ENCODE measurements around the gene SECISBP2. TPM values are rescaled to one million over a fixed set of nuclear protein-coding genes. Genes with fewer than 3 reads are reported as not detected.
"Not testable (repeated sequence)": the region's sequence is repeated elsewhere in the genome, so short reads cannot be mapped to it uniquely, and the experiment has no call there.

SECISBP2 gene
- total RNA-seq, 2 experiments from 2014 or later = 56.4 to 59.4 TPM

- POLR2A ChIA-PET = no interaction called here
- Mint-ChIP-seq H3K27me3 (peaks cover 12% of the 10 kb centered on the region), H3K27ac (no peak overlapping the region), H3K36me3 (no peaks in the 10 kb centered on the region), H3K9me3 (peaks cover 1% of the 10 kb centered on the region), H3K4me1 (no peaks in the 10 kb centered on the region), H3K4me3 (no peak overlapping the region)
- ATAC-seq (ENCODE audit: low read depth) (no peak), DNase-seq (no peak)
These were observed 25.3 kb upstream of the SECISBP2 start for GRCh38 chr9:89293014-89293413.

GRCh38 chr9:89295400-89295799 is 22.9 kb upstream of the SECISBP2 start:
- Mint-ChIP-seq H3K27me3 (peaks cover 12% of the 10 kb centered on the region), H3K4me3 (no peak overlapping the region), H3K27ac (no peak overlapping the region), H3K4me1 (no peaks in the 10 kb centered on the region), H3K36me3 (no peaks in the 10 kb centered on the region), H3K9me3 (peaks cover 1% of the 10 kb centered on the region)
- POLR2A ChIA-PET = no interaction called here
- ATAC-seq (ENCODE audit: low read depth) (no peak), DNase-seq (no peak)

GRCh38 chr9:89301996-89302395 is 16.3 kb upstream of the SECISBP2 start:
- H3K9me3 Mint-ChIP-seq; DNase-seq; H3K36me3 Mint-ChIP-seq; H3K27ac Mint-ChIP-seq; H3K4me1 Mint-ChIP-seq; H3K27me3 Mint-ChIP-seq; H3K4me3 Mint-ChIP-seq; POLR2A ChIA-PET; ATAC-seq (ENCODE audit: low read depth): not testable (repeated sequence)

- H3K4me1 Mint-ChIP-seq = peaks cover 3% of the 10 kb centered on the region
- POLR2A ChIA-PET = no interaction called here
These were observed 14.1 kb upstream of the SECISBP2 start for GRCh38 chr9:89304020-89304833.

GRCh38 chr9:89304834-89305188 is 13.5 kb upstream of the SECISBP2 start:
- POLR2A ChIA-PET = no interaction called here
- Mint-ChIP-seq H3K9me3 (no peaks in the 10 kb centered on the region), H3K4me1 (peaks cover 8% of the 10 kb centered on the region), H3K27me3 (no peaks in the 10 kb centered on the region), H3K27ac (no peak overlapping the region), H3K36me3 (peaks cover 4% of the 10 kb centered on the region), H3K4me3 (no peak overlapping the region)
- no peak for DNase-seq
- no peak for ATAC-seq (ENCODE audit: low read depth)

More at GRCh38 chr9:89304020-89304833, 14.1 kb upstream of the SECISBP2 start:
- peaks cover 4% of the 10 kb centered on the region for H3K36me3 Mint-ChIP-seq
- no peaks in the 10 kb centered on the region for H3K9me3 Mint-ChIP-seq
- ATAC-seq (ENCODE audit: low read depth) (no peak), DNase-seq (no peak)
- no peak overlapping the region for H3K27ac Mint-ChIP-seq
- H3K4me3 Mint-ChIP-seq = no peak overlapping the region
- H3K27me3 Mint-ChIP-seq = no peaks in the 10 kb centered on the region

- DNase-seq (no peak), ATAC-seq (ENCODE audit: low read depth) (no peak)
- POLR2A ChIA-PET = no interaction called here
- no peak overlapping the region for H3K4me3 Mint-ChIP-seq
- no peaks in the 10 kb centered on the region for H3K9me3 Mint-ChIP-seq
- H3K4me1 Mint-ChIP-seq = peaks cover 11% of the 10 kb centered on the region
- peaks cover 4% of the 10 kb centered on the region for H3K36me3 Mint-ChIP-seq
- no peak overlapping the region for H3K27ac Mint-ChIP-seq
- H3K27me3 Mint-ChIP-seq = no peaks in the 10 kb centered on the region
These were observed 12.4 kb upstream of the SECISBP2 start for GRCh38 chr9:89305868-89306267.

DNA sequence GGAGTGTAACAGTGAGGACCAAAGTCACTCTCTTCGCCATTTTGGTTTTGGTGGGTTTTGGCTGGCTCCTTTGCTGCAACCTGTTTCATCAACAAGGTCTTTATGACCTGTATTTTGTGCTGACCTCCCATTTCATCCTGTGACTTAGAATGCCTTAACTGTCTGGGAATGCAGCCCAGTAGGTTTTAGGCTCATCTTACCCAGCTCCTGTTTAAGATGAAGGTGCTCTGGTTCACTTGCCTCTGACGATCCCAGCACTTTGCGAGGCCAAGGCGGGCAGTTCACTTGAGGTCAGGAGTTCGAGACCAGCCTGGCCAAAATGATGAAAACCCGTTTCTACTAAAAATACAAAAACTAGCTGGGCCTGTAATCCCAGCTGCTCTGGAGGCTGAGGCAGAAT is 9.1 kb upstream of the SECISBP2 start:
- Mint-ChIP-seq H3K27ac (peak overlapping the region; percentile 99), H3K27me3 (no peaks in the 10 kb centered on the region), H3K4me1 (peaks cover 21% of the 10 kb centered on the region), H3K4me3 (peak overlapping the region; percentile 93), H3K9me3 (no peaks in the 10 kb centered on the region), H3K36me3 (peaks cover 14% of the 10 kb centered on the region)
- POLR2A ChIA-PET = no interaction called here
- DNase-seq = no peak
- ATAC-seq (ENCODE audit: low read depth) = no peak

DNA sequence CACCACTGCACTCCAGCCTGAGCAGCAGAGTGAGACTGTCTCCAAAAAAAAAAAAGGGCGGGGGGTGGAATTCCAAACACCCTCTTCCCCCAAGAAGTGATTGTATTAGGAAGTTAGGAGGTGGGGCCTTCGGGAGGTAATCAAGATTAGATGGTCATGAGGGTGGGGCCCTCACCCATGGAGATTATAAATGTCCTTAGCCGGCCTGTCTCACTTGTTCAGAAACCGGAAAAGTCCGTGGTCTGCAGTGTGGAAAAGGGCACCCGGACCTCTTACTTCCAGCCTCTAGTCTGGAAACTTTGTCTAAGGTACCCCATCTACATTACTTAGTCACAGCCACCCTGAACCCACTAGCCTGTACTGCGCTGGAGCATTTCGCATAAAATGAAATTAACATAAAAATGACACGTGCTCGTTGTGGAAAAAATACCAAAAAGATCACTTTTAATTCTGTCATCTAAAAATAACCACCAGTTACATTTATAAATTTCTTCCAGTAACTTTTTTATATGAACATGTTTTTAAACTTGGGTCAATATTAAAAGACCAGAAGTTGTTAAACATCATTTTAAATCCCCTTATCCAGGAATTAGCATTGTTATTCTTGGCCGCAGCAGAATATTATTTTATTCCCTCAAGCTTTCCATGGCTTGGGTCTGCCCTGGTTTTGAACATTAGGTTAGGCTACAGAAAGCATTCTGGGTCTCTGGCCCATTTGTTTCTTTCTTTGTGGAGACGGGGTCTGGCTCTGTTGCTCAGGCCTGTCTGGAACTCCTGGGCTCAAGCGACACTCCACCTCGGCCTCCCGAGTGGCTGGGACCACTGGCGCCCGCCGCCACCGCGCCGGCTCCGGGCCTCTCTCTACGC is 8.5 kb upstream of the SECISBP2 start:
- POLR2A ChIA-PET = interaction anchor here (0.6 to 1.5 kb wide), 8 partner anchors 9 to 1006 kb away, joined by 3 to 11 read pairs (median 4); partner anchors contain the start of gene SECISBP2
- DNase-seq = no peak
- no peaks in the 10 kb centered on the region for H3K27me3 Mint-ChIP-seq
- peak overlapping the region; percentile 93 for H3K4me3 Mint-ChIP-seq
- H3K36me3 Mint-ChIP-seq = peaks cover 18% of the 10 kb centered on the region
- no peaks in the 10 kb centered on the region for H3K9me3 Mint-ChIP-seq
- peaks cover 27% of the 10 kb centered on the region for H3K4me1 Mint-ChIP-seq
- no peak for ATAC-seq (ENCODE audit: low read depth)
- H3K27ac Mint-ChIP-seq = peak overlapping the region; percentile 99

DNA sequence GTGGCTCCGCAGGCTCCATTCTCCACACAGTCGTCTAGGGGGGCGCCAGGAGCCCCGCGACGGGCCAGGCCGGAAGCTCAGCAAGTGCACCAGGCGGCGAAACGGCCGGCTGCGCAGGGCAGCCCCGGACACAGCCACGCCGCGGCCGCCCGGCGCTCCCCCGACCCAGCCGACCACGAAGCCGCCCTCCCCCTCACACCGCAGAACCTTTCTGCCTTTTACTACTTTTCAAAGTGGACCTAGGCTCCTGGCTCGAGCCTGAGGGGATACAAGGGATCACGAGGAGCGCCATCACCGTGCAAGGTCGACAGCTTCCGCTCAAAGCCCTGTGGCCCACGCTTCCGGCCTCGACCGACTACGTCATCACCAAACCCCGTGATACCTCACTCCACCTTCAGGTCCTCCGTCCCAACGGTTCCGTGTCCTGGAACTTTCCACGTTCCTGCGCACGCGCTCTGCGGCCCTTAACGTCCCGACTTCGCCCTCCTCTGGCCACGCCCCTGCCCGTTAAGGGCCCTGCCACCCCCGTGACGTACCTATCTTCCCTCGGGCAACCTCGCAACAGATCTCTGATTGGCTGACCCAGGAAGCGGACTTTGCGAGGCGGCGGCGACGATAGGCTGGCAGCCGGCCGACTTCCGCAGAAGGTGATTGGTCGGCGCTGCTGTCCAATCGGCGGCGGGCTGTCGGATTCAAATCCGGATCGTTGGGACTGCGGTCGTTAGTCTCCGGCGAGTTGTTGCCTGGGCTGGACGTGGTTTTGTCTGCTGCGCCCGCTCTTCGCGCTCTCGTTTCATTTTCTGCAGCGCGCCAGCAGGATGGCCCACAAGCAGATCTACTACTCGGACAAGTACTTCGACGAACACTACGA is 7.6 kb upstream of the SECISBP2 start, which contains the start of gene CKS2:
CKS2 (plus strand) TSS at position 721 of the 871 bp plus-strand sequence; CDS start at position 819, 98 bp downstream.
- Mint-ChIP-seq H3K27ac (peak within 1 kb of the TSS; percentile 99), H3K36me3 (peaks cover 20% of the 10 kb centered on the region), H3K4me1 (peaks cover 31% of the 10 kb centered on the region), H3K27me3 (no peaks in the 10 kb centered on the region), H3K4me3 (peak within 1 kb of the TSS; percentile 93), H3K9me3 (no peaks in the 10 kb centered on the region)
- peak; percentile 87 for ATAC-seq (ENCODE audit: low read depth)
- POLR2A ChIA-PET = interaction anchor here (1.0 to 1.5 kb wide), 7 partner anchors 9 to 926 kb away, joined by 3 to 11 read pairs (median 5); partner anchors contain the start of gene SECISBP2
- peak; percentile 99 for DNase-seq

- no peak for DNase-seq
- peaks cover 37% of the 10 kb centered on the region for H3K4me1 Mint-ChIP-seq
- POLR2A ChIA-PET = interaction anchor here (0.7 to 1.6 kb wide), 3 partner anchors 8 to 185 kb away, joined by 3 to 4 read pairs (median 4); no protein-coding TSS in a partner anchor
These were observed 6.7 kb upstream of the SECISBP2 start for GRCh38 chr9:89311346-89312221.

GRCh38 chr9:89312222-89312571 is 6.1 kb upstream of the SECISBP2 start:
- peaks cover 40% of the 10 kb centered on the region for H3K4me1 Mint-ChIP-seq
- ATAC-seq (ENCODE audit: low read depth) = no peak
- no peaks in the 10 kb centered on the region for H3K27me3 Mint-ChIP-seq
- H3K9me3 Mint-ChIP-seq = no peaks in the 10 kb centered on the region
- DNase-seq = no peak
- peaks cover 29% of the 10 kb centered on the region for H3K36me3 Mint-ChIP-seq
- peak overlapping the region; percentile 99 for H3K27ac Mint-ChIP-seq
- POLR2A ChIA-PET = interaction anchor here (0.7 to 1.6 kb wide), 3 partner anchors 8 to 185 kb away, joined by 3 to 4 read pairs (median 4); no protein-coding TSS in a partner anchor
- H3K4me3 Mint-ChIP-seq = peak overlapping the region; percentile 93

More at GRCh38 chr9:89311346-89312221, 6.7 kb upstream of the SECISBP2 start:
- peak overlapping the region; percentile 99 for H3K27ac Mint-ChIP-seq
- no peaks in the 10 kb centered on the region for H3K27me3 Mint-ChIP-seq
- H3K36me3 Mint-ChIP-seq = peaks cover 25% of the 10 kb centered on the region
- H3K4me3 Mint-ChIP-seq = peak overlapping the region; percentile 93
- ATAC-seq (ENCODE audit: low read depth) = no peak
- H3K9me3 Mint-ChIP-seq = no peaks in the 10 kb centered on the region

GRCh38 chr9:89313842-89314241 is 4.5 kb upstream of the SECISBP2 start:
- POLR2A ChIA-PET = no interaction called here
- H3K9me3 Mint-ChIP-seq = no peaks in the 10 kb centered on the region
- peak overlapping the region; percentile 93 for H3K4me3 Mint-ChIP-seq

More at GRCh38 chr9:89313842-89314241, 4.5 kb upstream of the SECISBP2 start:
- Mint-ChIP-seq H3K27me3 (no peaks in the 10 kb centered on the region), H3K27ac (peak overlapping the region; percentile 74), H3K4me1 (peaks cover 46% of the 10 kb centered on the region), H3K36me3 (peaks cover 35% of the 10 kb centered on the region)
- ATAC-seq (ENCODE audit: low read depth) = no peak
- no peak for DNase-seq

All from activated naive CD8-positive, alpha-beta T cell treated with anti-CD3 and anti-CD28 coated beads, Interleukin-2, amount 10 ng/mL, durations not matched to agents 7 days and 5 days (primary cell).